Neural crest cell (in vitro differentiated cells): ENCODE data around the gene LRRC8D. TPM values are rescaled to one million over a fixed set of nuclear protein-coding genes. Genes with fewer than 3 reads are reported as not detected.
"Not testable (repeated sequence)": the region's sequence is repeated elsewhere in the genome, so short reads cannot be mapped to it uniquely, and the experiment has no call there.

ENCODE experiments used
- DNase-seq: peaks from one replicate; pipeline ENCODE4 v3.0.0; 2021; ENCODE audit warnings: low read depth, mixed read lengths, low spot score
- H3K27ac Mint-ChIP-seq: one replicate; pipeline ENCODE4 v1.8.0; 2021; ENCODE audit warnings: mild to moderate bottlenecking, mixed read lengths; ENCODE audit not compliant: unreplicated experiment
- H3K27me3 Mint-ChIP-seq: 2 replicates; pipeline ENCODE4 v1.8.0; 2021; ENCODE audit warnings: low read depth, mild to moderate bottlenecking, mixed read lengths
- H3K36me3 Mint-ChIP-seq: 2 replicates; pipeline ENCODE4 v1.8.0; 2021; ENCODE audit warnings: low read depth, mild to moderate bottlenecking, mixed read lengths
- H3K4me1 Mint-ChIP-seq: 2 replicates; pipeline ENCODE4 v1.8.0; 2021; ENCODE audit warnings: mixed read lengths
- H3K4me3 Mint-ChIP-seq: one replicate; pipeline ENCODE4 v1.8.0; 2021; ENCODE audit warnings: mild to moderate bottlenecking, mixed read lengths
- H3K9me3 Mint-ChIP-seq: 2 replicates; pipeline ENCODE4 v1.8.0; 2021; ENCODE audit warnings: mixed read lengths
- total RNA-seq: library from RNA; stranded (reverse); gene quantifications from 2 replicates; pipeline ENCODE4 v1.2.1, GENCODE V29; 2021
- TF ChIP-seq, protein P1 (sequence below): fragments of 200-600 bp; sonication (generic); conservative IDR thresholded peaks from 2 replicates; pipeline ENCODE4 v1.5.0; 2021; ENCODE audit warnings: antibody characterized with exemption, mild to moderate bottlenecking

LRRC8D gene
- total RNA-seq, 1 donor from 2014 or later, result 44.9 TPM

DNA sequence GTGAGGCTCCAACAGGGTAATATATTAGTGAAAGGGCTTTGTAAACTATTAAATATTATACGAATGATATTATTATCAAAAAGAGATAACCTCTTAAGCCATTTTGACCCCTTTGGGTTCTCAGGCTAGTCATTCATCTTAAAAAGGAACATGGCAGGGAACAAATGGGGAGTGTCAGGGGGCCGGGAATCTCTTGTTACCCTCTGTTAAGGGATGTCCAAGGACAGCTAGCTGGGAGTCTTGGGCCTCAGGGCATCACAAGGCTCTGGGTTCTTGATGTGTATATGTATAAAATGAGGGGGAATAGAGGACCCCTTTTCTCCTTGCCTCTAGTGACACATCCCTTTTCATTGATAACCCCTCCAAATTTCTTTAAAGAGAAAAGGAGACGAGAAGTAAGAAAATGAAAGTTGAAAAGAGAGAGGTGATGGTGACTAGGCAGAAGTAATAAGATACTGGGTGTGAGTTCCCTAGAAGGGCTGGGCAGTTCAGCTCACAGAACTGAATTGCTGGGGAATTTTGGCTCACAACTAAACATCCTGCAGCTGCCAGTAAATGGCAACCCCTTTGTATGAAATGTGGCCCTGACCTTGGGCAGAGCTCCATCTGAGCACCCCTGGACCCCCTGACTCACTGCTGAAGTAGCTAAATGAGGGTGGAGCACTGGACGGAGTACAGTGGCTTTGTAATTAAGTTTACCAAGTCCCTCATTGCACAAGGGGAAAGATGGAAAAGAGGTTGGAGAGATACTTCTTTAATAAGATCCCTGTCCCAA, 154.1 kb downstream of the LRRC8D start:
- H3K36me3 Mint-ChIP-seq, result no peaks in the 10 kb centered on the region
- no peaks in the 10 kb centered on the region for H3K27me3 Mint-ChIP-seq

DNA sequence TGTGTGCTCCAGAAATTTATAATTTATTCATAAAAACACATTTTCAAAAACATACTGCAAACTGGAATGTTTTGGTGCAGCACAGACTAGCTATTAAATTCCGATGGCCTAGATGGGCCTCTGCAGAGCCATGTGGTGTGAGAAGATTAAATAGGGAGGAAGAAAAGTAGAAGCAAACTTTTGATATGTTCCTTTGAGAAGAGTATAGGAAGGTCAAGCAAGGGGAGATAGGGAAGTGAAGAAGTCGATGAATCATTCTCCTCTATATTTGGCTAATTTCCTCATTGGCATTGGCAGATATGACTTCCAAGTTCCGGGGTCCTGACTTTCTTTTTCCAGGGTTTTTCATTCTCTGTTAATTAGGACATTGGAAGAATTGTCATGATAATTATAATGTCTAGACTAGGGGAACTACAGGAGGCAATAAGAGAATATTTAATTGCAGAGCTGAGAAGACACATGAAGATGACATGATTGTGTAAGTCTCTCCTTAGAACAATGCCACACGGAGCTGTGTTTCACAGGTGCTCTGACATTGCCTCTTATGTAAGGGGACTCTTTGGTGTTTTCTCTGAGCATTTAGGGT, 154.8 kb downstream of the LRRC8D start:
- TF ChIP-seq, protein P1, sequence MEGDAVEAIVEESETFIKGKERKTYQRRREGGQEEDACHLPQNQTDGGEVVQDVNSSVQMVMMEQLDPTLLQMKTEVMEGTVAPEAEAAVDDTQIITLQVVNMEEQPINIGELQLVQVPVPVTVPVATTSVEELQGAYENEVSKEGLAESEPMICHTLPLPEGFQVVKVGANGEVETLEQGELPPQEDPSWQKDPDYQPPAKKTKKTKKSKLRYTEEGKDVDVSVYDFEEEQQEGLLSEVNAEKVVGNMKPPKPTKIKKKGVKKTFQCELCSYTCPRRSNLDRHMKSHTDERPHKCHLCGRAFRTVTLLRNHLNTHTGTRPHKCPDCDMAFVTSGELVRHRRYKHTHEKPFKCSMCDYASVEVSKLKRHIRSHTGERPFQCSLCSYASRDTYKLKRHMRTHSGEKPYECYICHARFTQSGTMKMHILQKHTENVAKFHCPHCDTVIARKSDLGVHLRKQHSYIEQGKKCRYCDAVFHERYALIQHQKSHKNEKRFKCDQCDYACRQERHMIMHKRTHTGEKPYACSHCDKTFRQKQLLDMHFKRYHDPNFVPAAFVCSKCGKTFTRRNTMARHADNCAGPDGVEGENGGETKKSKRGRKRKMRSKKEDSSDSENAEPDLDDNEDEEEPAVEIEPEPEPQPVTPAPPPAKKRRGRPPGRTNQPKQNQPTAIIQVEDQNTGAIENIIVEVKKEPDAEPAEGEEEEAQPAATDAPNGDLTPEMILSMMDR, result no peak
- Mint-ChIP-seq H3K27me3 (no peaks in the 10 kb centered on the region), H3K4me1 (peaks cover 7% of the 10 kb centered on the region), H3K27ac (no peak overlapping the region), H3K36me3 (no peaks in the 10 kb centered on the region), H3K4me3 (no peak overlapping the region), H3K9me3 (peaks cover 2% of the 10 kb centered on the region)
- no peak for DNase-seq

More for the DNA sequence above, 154.1 kb downstream of the LRRC8D start:
- no peak overlapping the region for H3K4me3 Mint-ChIP-seq
- peaks cover 3% of the 10 kb centered on the region for H3K4me1 Mint-ChIP-seq
- H3K27ac Mint-ChIP-seq, result no peak overlapping the region
- H3K9me3 Mint-ChIP-seq, result no peaks in the 10 kb centered on the region
- TF ChIP-seq, protein P1, result no peak
- DNase-seq, result no peak

DNA sequence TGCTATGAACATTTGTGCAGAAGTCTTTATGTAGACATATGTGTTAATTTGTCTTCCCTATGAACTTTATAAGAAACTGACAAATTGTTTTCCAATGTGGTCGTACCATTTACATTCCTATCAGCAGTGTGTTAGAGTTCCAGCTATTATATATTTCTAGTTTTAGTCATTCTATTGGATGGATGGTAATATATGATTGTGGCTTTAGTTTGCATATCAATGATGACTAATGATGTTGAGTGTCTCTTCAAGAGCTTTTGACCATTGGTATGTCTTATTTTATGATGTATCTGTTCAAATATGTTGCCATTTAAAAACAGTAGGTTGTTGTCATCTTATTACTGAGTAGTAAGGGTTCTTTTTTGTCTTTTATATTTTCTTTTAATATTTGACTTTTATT, 157.9 kb downstream of the LRRC8D start:
- no peak overlapping the region for H3K4me3 Mint-ChIP-seq
- no peak overlapping the region for H3K27ac Mint-ChIP-seq
- no peaks in the 10 kb centered on the region for H3K27me3 Mint-ChIP-seq
- peaks cover 24% of the 10 kb centered on the region for H3K4me1 Mint-ChIP-seq
- TF ChIP-seq, protein P1, result no peak
- H3K36me3 Mint-ChIP-seq, result no peaks in the 10 kb centered on the region
- peaks cover 3% of the 10 kb centered on the region for H3K9me3 Mint-ChIP-seq
- no peak for DNase-seq

DNA sequence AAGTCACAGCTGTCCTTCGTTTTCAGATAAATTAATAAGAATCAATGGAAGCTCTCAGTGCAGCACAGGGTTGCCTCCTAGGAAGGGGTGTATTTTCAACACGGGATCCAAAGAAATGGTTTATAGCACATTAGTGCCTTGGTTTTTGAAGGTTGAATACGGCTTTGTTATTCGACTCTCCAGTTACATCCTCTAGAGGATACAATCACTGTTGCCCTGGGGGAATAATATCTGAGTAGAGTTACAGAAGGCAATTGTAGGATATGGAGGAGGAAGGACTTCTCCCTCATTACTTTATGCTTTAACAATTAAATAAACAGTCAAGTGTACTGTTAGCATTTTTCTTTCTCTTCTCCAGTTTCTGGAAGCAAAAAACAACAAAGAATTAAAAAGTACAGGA, 159.8 kb downstream of the LRRC8D start:
- no peak for DNase-seq
- Mint-ChIP-seq H3K36me3 (no peaks in the 10 kb centered on the region), H3K4me1 (peaks cover 31% of the 10 kb centered on the region), H3K9me3 (peaks cover 3% of the 10 kb centered on the region), H3K27me3 (no peaks in the 10 kb centered on the region), H3K27ac (peak overlapping the region; percentile 83), H3K4me3 (no peak overlapping the region)
- TF ChIP-seq, protein P1, result no peak

DNA sequence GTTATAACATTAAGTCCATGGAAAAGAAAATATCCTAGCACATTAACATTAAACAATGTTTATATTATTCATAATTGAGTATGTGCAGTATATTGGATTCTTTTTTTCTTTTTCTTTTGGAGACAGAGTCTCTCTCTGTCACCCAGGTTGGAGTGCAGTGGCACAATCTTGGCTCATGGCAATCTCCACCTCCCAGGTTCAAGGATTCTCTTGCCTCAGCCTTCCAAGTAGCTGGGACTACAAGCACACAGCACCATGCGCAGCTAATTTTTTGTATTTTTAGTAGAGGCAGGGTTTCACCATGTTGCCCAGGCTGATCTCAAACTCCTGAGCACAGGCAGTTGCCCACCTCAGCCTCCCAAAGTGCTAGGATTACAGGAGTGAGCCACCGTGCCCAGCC, 162.0 kb downstream of the LRRC8D start:
- DNase-seq, H3K4me3 Mint-ChIP-seq: not testable (repeated sequence)

DNA sequence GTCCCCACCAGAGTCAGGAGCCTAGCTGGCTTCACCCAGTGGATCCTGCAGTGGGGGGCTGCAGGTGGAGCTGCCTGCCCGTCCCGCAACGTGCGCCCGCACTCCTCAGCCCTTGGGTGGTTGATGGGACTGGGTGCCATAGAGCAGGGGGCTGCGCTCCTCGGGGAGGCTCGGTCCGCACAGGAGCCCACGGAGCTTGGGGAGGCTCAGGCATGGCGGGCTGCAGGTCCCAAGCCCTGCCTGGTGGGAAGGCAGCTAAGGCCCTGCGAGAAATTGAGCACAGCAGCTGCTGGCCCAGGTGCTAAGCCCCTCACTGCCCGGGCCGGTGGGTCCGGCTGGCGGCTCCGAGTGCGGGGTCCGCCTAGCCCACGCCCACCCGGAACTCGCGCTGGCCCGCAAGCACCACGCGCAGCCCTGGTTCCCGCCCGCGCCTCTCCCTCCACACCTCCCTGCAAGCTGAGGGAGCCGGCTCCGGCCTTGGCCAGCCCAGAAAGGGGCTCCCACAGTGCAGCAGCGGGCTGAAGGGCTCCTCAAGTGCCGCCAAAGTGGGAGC, 163.8 kb downstream of the LRRC8D start:
- H3K4me1 Mint-ChIP-seq, result peaks cover 38% of the 10 kb centered on the region
- not testable (repeated sequence) for H3K36me3 Mint-ChIP-seq, H3K27me3 Mint-ChIP-seq, H3K4me3 Mint-ChIP-seq, H3K27ac Mint-ChIP-seq, H3K9me3 Mint-ChIP-seq, DNase-seq

More for the DNA sequence above, 162.0 kb downstream of the LRRC8D start:
- not testable (repeated sequence) for H3K27ac Mint-ChIP-seq, H3K27me3 Mint-ChIP-seq, H3K36me3 Mint-ChIP-seq, H3K9me3 Mint-ChIP-seq
- H3K4me1 Mint-ChIP-seq, result peaks cover 38% of the 10 kb centered on the region
